GM18519 (cell line): ENCODE measurements around the gene OR1C1.
"Not testable (repeated sequence)": the region's sequence is repeated elsewhere in the genome, so short reads cannot be mapped to it uniquely, and the experiment has no call there.

ENCODE experiments used
- ATAC-seq: cut with Tn5 transposase; IDR thresholded peaks from one replicate; pipeline ENCODE4 v1.9.1; 2021; ENCODE audit warnings: mild to moderate bottlenecking, moderate library complexity; ENCODE audit not compliant: unreplicated experiment, low FRiP score

The OR1C1 gene

DNA sequence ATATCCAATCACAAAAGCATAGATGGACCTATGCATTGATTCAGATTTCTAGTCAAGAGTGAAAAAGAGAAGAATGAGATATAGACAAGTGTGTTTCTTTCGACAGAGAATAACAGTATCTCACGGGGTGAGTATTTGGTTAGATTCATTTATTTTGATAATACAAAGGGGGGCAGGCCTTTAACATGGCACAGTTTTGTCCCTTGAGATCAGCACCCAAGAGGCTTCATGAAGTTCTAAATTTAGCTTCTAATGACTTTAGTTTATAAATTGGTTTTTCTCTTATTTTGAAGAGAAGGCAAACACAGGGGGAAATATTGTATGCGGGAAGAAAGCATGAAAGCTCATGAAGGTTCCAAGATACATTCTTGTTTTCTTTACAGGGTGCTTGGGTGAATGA, at the start of gene OR1C1:
TSS of gene OR1C1 (minus strand) at position 101 of the 400 bp plus-strand sequence. CDS start 2,150 bp downstream, outside the sequence.
- ATAC-seq = no peak

- ATAC-seq = no peak
Observed at GRCh38 chr1:247797518-247797917, 37.2 kb upstream of the OR1C1 start.

DNA sequence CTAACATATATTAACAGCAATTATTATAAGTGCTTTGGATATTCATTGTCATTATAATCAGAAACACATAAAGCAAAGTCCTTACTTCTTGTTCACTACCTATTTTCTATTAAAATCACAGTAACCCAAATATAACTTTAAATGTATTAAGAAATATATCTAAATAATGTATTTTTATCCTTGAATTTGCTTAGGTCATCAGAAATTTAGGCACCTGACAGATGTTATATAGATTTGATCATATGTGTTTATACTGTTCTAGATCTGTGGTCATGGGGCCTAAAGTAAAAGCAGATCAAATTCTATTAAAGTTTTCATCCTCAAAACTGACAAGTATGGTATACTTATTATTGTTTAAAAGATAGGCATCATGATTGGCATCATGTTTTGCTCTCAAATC, 9.2 kb upstream of the OR1C1 start:
- no peak for ATAC-seq

- ATAC-seq = not testable (repeated sequence)
Observed at GRCh38 chr1:247754311-247754710, 6.0 kb downstream of the OR1C1 start.

DNA sequence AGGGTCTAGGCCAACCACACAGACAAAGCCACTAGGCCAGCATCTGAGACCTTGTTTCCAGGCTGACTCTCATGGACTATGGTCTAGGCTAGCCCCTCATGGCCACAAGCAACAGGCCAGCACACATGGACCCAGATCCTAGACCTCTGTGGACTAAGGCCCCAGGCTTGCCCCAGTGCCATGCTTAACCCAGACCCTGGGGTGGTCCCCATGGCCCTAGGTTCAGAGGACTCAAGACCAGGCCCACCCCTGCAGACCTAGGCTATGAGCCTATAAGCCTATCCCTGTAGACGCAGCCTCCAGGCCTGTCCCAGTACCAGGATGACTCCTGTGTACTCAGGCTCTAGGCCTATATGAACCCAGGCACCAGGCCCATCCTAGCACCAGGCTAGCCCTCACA, 10.5 kb downstream of the OR1C1 start:
- no peak for ATAC-seq

GRCh38 chr1:247748041-247748440, 12.3 kb downstream of the OR1C1 start, which contains the start of gene OR14A2:
Gene OR14A2 (minus strand): TSS chr1:247748141.
- ATAC-seq = no peak

- no peak for ATAC-seq
Observed at GRCh38 chr1:247747616-247748015, 12.7 kb downstream of the OR1C1 start.

DNA sequence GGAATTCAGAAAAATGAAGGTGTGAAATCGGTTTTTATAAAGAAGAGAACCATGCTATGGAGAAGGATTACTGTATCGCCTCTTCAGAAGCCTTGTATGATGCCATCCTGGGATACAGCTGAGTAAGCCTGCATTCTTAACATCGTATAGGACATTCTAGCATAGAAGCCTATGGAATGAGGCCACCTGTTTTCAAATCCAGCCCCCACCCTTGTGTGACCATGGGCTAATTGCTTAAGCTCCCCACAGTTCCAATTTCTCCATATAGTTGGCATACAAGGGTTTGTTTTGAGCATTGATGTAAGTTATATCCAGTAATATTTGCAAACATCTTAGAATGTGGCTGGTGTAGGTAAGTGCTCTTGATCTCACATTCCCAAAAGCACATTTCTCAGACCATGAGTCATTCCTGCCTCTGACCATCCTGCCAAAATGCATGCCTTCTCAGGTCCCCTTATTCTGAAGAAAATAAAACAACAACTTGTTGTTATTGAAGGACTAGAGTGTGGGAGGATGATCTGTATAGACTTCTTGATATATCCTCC, 13.9 kb downstream of the OR1C1 start:
- ATAC-seq = no peak

DNA sequence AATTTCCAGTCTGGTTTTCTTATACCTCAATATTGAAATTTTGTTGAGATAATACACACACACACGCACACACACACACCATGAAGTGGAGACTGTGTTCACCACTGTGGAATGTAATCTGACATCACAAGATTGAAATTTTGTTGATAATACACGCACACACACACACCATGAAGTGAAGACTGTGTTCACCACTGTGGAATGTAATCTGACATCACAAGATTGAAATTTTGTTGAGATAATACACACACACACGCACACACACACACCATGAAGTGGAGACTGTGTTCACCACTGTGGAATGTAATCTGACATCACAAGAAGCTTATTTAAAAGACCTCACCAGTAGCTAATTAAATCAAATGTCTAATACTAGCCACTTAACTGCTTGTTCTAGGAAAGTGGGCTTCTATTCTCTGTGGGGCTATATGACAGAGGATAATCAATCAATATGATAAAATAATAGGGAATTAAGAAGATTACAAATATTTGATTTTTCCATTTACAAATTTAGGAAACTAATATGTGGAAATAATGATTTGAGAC, 18.1 kb downstream of the OR1C1 start:
- not testable (repeated sequence) for ATAC-seq

DNA sequence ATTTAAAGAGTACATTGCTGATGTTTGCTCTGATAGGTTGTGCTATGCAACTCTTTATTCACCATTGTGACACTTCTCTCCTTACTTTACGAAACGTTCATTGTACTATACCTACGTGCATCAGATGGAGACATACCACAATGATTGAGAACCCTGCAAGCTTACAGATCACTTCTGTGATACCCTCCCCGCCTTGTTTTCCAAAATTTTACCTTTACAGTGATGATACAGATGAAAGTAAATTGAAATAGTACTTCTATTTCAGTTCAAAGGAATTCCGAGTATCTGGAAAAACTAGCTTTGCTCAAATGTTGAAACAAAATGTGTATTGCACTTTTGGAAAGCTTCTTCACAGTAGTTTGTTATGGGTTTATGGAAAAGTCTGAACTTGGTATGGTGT, 18.6 kb downstream of the OR1C1 start:
- ATAC-seq = no peak

DNA sequence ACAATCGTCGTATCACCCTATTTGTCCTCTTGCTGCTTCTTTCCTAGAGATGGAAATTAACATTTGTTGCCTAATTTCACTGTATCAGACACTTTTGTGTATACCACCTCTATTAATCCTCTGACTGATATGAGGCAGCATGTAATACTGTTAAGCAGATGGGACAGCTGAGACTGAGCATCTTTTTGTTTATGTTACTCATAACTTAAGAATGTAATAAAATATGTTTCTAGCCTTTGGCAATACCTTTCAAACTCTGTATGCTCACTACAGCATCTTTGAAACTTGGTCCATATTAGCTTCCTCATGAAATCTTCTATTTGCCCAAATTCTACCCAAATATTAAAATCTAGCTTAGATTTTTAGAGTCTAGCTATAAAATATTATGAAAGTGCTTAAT, 19.6 kb downstream of the OR1C1 start:
- no peak for ATAC-seq

DNA sequence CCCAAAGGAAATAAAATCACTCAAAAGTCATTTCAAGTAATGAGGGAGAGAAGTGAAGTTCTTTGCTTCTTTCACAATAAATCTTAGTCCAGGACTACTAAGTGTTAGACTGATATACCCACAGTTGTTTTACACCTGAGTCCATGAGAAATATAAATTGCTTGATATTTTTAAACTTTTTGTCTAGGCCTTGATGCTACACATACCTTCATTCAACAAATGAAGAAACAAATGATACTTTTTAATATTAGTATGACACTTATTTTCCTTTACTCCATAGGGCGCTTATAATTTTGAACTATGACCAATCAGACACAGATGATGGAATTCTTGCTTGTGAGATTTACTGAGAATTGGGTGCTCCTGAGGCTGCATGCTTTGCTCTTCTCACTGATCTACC, 22.0 kb downstream of the OR1C1 start, which contains the start of gene OR14K1:
TSS of gene OR14K1 (plus strand) at position 301 of the 400 bp plus-strand sequence. CDS start at position 301, 0 bp downstream.
- ATAC-seq = no peak

- no peak for ATAC-seq
Observed at GRCh38 chr1:247721222-247721621, 39.1 kb downstream of the OR1C1 start.

DNA sequence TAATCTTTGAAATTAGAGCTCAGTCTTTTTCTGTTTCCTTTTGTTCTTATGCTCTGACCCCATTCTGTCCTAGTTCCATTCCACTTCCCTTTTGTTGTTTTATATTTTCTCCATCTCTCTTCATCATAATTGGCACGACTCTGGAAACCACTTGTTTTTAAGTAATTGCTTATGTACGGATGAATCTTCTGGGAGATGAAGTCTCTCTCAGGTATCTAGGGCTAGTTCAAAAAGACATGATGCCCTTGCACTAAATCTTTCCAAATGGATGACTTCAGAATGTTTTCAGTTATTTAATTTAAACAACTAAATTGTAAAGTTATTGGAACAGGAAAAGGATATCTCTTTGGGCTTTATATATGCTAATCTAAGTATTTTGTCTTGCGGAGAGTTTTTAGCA, 43.8 kb downstream of the OR1C1 start, which contains the start of gene OR6F1:
TSS of gene OR6F1 (minus strand) at position 101 of the 400 bp plus-strand sequence. CDS start 3,891 bp downstream, outside the sequence.
- no peak for ATAC-seq

DNA sequence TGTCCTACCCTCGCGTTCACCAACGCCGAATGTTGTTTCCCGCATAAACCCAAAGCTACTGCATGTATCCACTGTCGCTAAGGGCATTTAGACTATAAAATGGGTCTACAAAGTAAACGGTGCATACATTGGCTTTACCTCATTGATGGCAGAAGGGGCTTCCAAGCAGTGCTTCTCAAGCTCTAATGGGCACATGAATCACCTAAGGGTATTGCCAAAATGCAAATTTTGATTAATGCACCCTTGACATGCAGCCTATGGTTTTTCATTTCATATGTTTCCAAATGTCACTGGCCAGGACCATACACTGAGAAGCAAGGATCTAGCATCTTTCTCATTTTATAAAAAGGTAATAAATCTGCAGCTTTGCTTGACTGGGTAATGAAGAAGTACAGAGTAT, 46.6 kb downstream of the OR1C1 start:
- no peak for ATAC-seq

DNA sequence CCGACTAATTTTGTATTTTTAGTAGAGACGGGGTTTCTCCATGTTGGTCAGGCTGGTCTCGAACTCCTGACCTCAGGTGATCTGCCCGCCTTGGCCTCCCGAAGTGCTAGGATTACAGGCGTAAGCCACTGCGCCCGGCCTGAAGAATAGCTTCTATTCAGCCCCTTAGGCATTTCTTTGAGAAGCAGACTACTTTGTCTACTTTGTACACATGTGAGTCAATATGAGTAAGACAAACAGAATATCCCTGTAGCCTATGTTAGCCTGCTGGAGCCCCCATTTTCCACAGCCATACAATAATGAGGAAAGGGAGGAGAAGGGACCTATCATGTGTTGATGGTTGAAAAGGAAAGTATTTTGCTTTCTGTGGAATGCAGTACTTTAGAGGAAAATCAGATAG, 49.7 kb downstream of the OR1C1 start:
- ATAC-seq = not testable (repeated sequence)
